Spleen (tissue), 7 donors: ENCODE data around the gene NDUFS2.

Experiments used
- CTCF ChIP-seq, 11 experiments: fragments of 200-600 bp in 7 of 11; fragments of 450-650 bp in 4 of 11; sonication (generic) in 4 of 11; IDR thresholded peaks in 8 of 11; conservative IDR thresholded peaks in 3 of 11; 1 replicate in 7 of 11; 2 replicates in 4 of 11; pipeline versions ENCODE4 v1.4.0 to v1.8.0; 2016 to 2021; ENCODE audit warnings: antibody characterized with exemption in 11 of 11, inconsistent platforms in 4 of 11, mild to moderate bottlenecking in 1 of 11
- POLR2A ChIP-seq, 3 donors: fragments of 450-650 bp; IDR thresholded peaks; one replicate each; pipeline ENCODE4 v1.5.1; 2017; ENCODE audit warnings: antibody characterized with exemption in 3 of 3, mild to moderate bottlenecking in 1 of 3
- POLR2AphosphoS5 ChIP-seq, 3 donors: sonication (generic); formaldehyde crosslinking; IDR thresholded peaks; one replicate each; pipeline ENCODE4 v1.5.1; 2017; ENCODE audit warnings: antibody characterized with exemption in 3 of 3
- donor health status: DM: no; HTN: no; CAD: no; lungs with moderate emphysema.
- donor health status: DM: no; HTN: no; CAD: no.
- donor health status: DM: no; HTN: no; CAD: no.

GRCh38 chr1:161175771-161176453 is 26.3 kb upstream of the NDUFS2 start:
- TF ChIP-seq POLR2A (IDR thresholded peaks at IDR 0.05) (no peak), CTCF (IDR thresholded peaks at IDR 0.05 in 8 of 11, conservative IDR thresholded peaks at IDR 0.05 in 3 of 11) (no peak), POLR2AphosphoS5 (IDR thresholded peaks at IDR 0.05) (no peak)
